Thyroid gland (tissue), 4 donors: ENCODE data around the gene TPD52L2. TPM values are rescaled to one million over a fixed set of nuclear protein-coding genes. Genes with fewer than 3 reads are reported as not detected.

ENCODE experiments used
- DNase-seq, 2 donors: peaks; one replicate each; pipeline ENCODE4 v3.0.0-alpha.2; 2019
- H3K27ac ChIP-seq, 3 donors: fragments of 200-600 bp; sonication (generic); 1 replicate in 2 of 3; 2 replicates in 1 of 3; pipeline ENCODE4 v1.5.1; 2016 to 2019; ENCODE audit warnings: mild to moderate bottlenecking in 1 of 3, moderate library complexity in 1 of 3
- H3K27me3 ChIP-seq: fragments of 200-600 bp; sonication (generic); one replicate; pipeline ENCODE4 v1.5.1; 2019
- H3K36me3 ChIP-seq, 2 donors: fragments of 200-600 bp; sonication (generic); one replicate each; pipeline ENCODE4 v1.5.1; 2016 to 2019
- H3K4me1 ChIP-seq, 2 donors: fragments of 200-600 bp; sonication (generic); one replicate each; pipeline ENCODE4 v1.5.1; 2017 to 2019
- H3K4me3 ChIP-seq, 3 donors: fragments of 200-600 bp; sonication (generic); replicated peaks in 1 of 3; 1 replicate in 2 of 3; 2 replicates in 1 of 3; pipeline ENCODE4 v1.5.1; 2016; ENCODE audit warnings: mild to moderate bottlenecking in 1 of 3
- H3K9me3 ChIP-seq: fragments of 200-600 bp; sonication (generic); one replicate; pipeline ENCODE4 v1.5.1; 2017
- CTCF ChIP-seq, 6 experiments: fragments of 200-600 bp in 3 of 6; fragments of 450-650 bp in 3 of 6; sonication (generic) in 3 of 6; IDR thresholded peaks; one replicate each; pipeline ENCODE4 v1.5.1; 2016 to 2019; ENCODE audit warnings: antibody characterized with exemption in 6 of 6, mild to moderate bottlenecking in 2 of 6, inconsistent platforms in 1 of 6, moderate library complexity in 1 of 6
- POLR2A ChIP-seq, 2 donors: fragments of 450-650 bp; IDR thresholded peaks; one replicate each; pipeline ENCODE4 v1.6.1; 2017; ENCODE audit warnings: antibody characterized with exemption in 2 of 2, mild to moderate bottlenecking in 2 of 2, moderate library complexity in 1 of 2
- WGBS, 2 donors: methylation state at CpG; one replicate each; pipeline ENCODE4 v1.1.5; 2017; 5-methylcytosine and 5-hydroxymethylcytosine counted together
- intact Hi-C: fragments of 100-400 bp; cut with DNase I; formaldehyde crosslinking; loops from one replicate; pipeline ENCODE4 v1.15.1; 2023
- total RNA-seq, 4 donors: library from RNA; depleted of rRNA; stranded (reverse); fragments of >200 nt; gene quantifications; one replicate each; pipeline ENCODE4 v1.2.3, GENCODE V29; 2016

TPD52L2 gene
- total RNA-seq, 4 donors from 2014 or later: 69.4 to 93.3 (median 89.6) TPM

GRCh38 chr20:63884506-63885263 lies 19.6 kb downstream of the TPD52L2 start:
- intact Hi-C loops: no loop called here
- TF ChIP-seq CTCF (IDR thresholded peaks at IDR 0.05) (no peak), POLR2A (IDR thresholded peaks at IDR 0.05) (no peak)
- Histone ChIP-seq H3K27me3 (no peaks in the 10 kb centered on the region), H3K36me3 (peaks cover 34 to 41% of the 10 kb centered on the region in 2 donors), H3K4me3 (no peak overlapping the region), H3K9me3 (no peaks in the 10 kb centered on the region), H3K4me1 (no peaks in the 10 kb centered on the region), H3K27ac (no peak overlapping the region)
- 84 to 92% methylated on average over 9 to 21 of the region's 21 CpGs for WGBS, 2 donors
- no peak for DNase-seq

DNA sequence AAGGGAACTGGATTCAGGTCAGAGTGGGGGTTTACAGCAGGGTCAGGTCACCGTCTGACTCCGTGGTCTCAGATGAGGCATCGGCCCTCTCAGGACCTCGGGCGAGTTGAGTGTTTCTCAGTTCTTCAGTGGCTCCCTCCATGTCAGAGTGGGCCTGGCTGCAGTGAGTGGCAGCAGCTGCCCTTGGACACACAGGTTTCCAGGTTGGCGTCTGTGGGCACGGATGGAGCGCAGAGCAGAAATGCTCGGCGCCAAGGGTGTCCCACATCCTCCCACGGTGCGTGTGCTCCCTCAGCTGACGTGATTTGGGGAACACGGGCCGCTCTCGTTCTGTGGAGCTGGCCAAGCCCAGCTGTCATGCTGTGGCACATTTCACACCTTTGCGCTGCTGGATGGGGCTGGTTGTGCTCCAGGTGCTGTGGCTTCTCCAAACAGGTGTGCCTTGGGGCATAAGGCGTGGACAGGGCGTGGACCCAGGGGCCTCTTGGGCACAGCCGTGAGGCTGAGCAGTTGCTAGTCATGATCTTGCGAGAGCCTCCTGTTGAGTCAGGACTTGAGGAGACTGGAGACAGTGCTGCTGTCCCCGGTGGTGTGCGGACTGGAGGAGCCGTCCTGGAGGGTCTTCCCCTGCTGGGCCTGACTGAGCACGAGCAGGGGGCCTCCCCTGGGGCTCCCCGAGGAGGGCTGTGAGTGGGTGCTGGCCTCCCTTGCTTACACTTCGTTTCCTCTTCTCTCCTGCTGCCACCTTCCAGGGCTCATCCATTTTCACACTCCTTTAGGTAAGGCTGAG lies 20.4 kb downstream of the TPD52L2 start:
- DNase-seq: no peak
- peaks cover 39 to 48% of the 10 kb centered on the region in 2 donors for H3K36me3 ChIP-seq
- H3K4me3 ChIP-seq: no peak overlapping the region
- 73 to 92% methylated on average over 8 to 18 of the region's 27 CpGs for WGBS, 2 donors
- no peak overlapping the region for H3K27ac ChIP-seq
- H3K9me3 ChIP-seq: no peaks in the 10 kb centered on the region
- TF ChIP-seq CTCF (IDR thresholded peaks at IDR 0.05): no peak
- TF ChIP-seq POLR2A (IDR thresholded peaks at IDR 0.05): no peak
- H3K4me1 ChIP-seq: peaks cover 0 to 3% of the 10 kb centered on the region in 2 donors
- no peaks in the 10 kb centered on the region for H3K27me3 ChIP-seq
- intact Hi-C loops: no loop called here

DNA sequence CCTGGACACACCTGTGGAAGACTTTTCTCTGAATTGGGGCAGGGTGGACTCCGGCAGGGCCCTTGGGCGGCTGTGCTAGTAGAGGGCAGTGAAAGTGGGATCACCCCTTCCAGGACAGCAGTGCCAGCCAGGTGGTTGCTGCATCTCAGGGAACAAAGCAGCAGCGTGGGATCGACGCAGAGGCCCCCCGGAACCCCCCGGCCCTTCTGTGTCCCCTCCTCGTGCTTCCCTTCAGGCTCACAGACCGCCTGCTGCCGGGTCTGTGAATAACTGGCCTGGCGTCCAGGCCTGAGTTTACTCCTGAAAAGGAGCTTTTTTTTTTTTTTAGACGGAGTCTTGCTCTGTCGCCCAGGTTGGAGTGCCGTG lies 21.0 kb downstream of the TPD52L2 start:
- TF ChIP-seq CTCF (IDR thresholded peaks at IDR 0.05): no peak
- TF ChIP-seq POLR2A (IDR thresholded peaks at IDR 0.05): no peak
- WGBS, 2 donors: 93 to 99% methylated on average over 11 to 14 of the region's 14 CpGs
- Histone ChIP-seq H3K27me3 (no peaks in the 10 kb centered on the region), H3K27ac (no peak overlapping the region), H3K36me3 (peaks cover 39 to 54% of the 10 kb centered on the region in 2 donors), H3K4me1 (peaks cover 0 to 7% of the 10 kb centered on the region in 2 donors), H3K4me3 (no peak overlapping the region), H3K9me3 (no peaks in the 10 kb centered on the region)
- intact Hi-C loops: no loop called here
- no peak for DNase-seq

DNA sequence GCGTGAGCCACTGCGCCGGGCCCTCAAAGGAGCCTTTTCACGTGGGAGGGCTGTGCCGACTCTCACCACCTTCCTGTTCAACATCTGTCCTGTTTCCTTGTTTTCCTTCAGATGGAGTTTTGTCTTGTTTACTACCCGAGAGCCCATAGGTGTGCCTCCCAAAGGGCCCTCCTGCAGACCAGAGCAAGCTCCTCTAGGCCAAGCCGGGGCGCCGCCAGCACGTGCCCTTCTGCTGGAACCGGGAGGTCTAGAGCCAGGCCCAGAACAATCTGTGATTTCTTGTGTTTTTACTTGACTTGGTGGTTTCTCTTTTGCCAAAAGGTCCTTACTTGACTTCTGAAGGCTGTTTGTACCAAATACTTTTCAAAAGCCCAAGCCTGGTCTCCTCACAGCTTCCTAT lies 21.9 kb downstream of the TPD52L2 start:
- no peaks in the 10 kb centered on the region for H3K27me3 ChIP-seq
- H3K4me1 ChIP-seq: peaks cover 0 to 7% of the 10 kb centered on the region in 2 donors
- TF ChIP-seq POLR2A (IDR thresholded peaks at IDR 0.05) (no peak), CTCF (IDR thresholded peaks at IDR 0.05) (no peak)
- no peak overlapping the region for H3K4me3 ChIP-seq
- H3K27ac ChIP-seq: no peak overlapping the region
- no peaks in the 10 kb centered on the region for H3K9me3 ChIP-seq
- intact Hi-C loops: no loop called here
- no peak for DNase-seq
- H3K36me3 ChIP-seq: peaks cover 39 to 59% of the 10 kb centered on the region in 2 donors
- 94 to 96% methylated on average over 11 of the region's 11 CpGs for WGBS, 2 donors
